GM21381 (cell line): Measurements from ENCODE around the gene ITPA.

ENCODE experiments used
- ATAC-seq: cut with Tn5 transposase; IDR thresholded peaks from one replicate; pipeline ENCODE4 v1.9.1; 2021; ENCODE audit warnings: mild to moderate bottlenecking, moderate library complexity; ENCODE audit not compliant: unreplicated experiment

The ITPA gene

DNA sequence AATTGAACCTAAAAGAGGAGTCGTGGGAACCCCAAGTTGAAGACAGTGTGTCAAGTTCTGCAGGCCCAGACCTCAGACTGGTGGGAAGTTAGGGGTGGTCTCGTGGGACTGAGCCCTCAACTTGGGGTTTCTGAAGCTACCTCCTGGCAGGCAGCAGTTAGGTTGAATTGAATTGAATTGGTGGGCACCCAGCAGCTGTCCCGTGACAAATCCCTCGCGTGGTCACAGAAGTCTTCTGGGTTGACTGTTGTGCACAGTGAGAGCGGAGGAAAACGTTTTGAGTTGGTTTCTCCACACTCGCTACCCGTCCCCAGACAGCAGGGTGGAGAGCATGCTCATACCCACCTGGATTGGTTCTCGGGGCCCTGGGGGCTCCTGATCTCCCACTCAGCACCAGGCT, 16.8 kb downstream of the ITPA start:
- ATAC-seq, result no peak

DNA sequence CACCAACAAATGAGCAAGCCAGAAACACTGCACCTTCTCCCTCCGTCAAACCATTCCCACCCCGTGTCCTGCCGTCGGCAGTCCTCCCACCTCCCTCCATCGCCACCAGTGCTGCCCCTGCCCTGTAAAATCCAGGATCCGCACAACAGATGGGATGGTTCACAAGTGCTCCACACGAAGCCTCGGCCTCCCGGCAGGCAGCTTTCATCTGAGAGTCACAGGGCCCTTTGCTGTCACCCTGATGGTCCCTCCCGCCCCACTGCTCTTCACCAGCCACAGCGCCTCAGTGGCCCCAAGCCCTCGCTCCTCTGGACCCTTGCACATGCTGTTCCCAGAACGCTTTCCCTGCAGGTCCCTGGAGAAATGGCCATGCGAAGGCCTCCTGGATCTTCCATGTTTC, 17.6 kb downstream of the ITPA start:
- no peak for ATAC-seq

DNA sequence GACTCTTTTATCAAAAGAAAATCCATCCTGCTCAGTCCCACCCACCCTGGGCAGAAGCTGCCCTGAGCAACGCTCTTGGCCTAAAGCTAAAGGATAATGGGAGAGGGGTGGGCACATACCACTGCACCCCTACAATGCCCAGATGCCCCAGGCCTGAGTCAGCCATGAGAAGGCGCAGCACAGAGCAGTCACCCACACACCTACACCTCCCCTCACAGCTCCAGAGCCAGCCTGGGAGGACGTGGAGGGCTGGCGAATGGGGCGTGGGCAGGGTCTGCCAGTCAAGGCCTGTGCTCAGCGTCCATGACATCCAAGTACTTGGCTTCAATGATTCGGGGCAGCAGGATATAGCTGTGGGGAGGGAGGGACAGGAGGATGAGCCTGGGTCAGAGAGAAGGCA, 18.2 kb downstream of the ITPA start:
- no peak for ATAC-seq

DNA sequence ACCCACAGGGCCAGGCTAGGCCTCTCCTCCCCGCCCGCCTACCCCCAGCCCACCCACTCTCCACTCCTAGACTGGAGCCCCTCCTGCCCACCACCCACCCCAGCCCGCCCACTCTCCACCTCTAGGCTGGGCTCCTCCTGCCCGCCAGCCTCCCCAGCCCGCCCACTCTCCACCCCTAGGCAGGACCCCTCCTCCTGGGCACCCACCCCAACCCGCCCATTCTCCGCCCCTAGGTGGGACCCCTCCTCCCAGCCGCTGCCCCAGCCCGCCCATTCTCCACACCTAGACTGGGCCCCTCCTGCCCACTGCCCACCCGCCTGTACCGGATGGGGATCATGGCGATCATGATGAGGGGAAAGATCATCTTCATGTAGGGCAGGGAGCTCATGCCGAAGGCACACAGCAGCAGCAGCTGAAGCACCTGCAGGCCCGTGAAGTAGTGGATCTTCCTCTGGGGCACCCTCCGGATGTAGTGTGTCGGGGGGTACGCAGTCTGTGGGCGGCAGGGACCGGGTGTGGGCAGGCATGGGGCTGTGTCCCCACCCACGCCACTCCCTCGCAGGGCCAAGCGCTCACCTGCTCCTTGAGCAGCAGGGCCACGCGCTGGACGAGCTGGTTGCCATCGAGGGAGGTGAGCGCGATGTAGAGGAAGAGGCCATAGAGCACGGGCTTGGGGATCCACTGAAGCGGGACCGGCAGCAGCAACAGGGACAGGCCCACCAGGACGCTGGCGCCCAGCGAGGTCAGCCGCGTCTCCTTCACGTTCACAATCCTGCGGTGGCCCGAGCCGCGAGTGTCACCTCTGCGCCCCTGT, 18.8 kb downstream of the ITPA start:
- ATAC-seq, result no peak

DNA sequence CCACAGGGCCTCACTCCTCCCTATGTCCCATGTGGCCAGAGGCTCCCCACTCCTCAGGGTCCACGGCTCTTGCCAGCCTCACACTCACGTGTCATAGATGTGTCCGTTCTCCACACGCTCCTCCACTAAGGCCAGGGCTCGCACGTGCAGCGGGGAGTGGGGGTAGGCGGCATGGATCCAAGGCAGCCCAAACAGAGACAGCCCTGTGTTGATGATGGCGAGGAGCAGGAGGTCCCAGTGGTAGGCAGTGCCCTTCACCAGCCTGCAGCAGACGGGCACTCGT, 19.4 kb downstream of the ITPA start:
- ATAC-seq, result no peak

DNA sequence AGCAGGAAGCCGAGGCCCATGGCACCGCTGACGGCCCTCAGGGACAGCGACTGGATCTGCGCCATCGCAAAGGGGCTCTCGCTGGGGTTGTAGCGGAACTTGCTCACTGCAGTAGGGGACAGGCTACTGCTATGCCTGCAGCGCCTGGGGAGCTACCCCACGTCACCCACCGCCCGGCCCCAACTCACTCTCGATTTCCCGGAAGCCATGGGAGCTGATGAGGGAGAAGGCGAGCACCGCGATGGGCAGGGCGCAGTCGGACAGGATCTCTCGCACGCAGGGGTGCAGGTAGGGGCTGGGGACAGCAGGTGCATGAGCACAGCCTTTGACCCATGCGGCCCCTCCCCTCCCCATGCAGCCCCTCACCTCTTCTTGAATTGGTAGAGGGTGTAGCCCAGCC, 19.9 kb downstream of the ITPA start:
- ATAC-seq, result no peak

DNA sequence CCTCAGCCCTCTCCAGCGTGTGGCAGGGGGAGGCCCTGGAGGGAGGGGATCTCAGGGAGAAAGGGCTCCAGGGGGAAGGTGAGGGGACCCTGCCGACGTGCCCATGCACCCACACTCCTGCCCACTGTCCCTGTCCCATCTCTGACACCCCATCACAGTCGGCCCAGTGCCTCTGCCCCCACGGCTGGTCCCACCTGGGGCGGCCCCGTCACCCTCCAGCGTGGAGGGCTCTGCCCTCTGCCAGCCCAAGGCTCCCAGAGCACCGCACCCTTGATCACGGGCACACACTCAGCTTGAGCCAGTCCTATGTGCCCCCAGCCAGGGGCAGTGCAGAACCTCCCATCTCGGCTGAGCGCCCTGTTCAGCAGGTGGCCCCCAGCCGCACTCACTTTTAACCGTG, 20.5 kb downstream of the ITPA start:
- ATAC-seq, result no peak

DNA sequence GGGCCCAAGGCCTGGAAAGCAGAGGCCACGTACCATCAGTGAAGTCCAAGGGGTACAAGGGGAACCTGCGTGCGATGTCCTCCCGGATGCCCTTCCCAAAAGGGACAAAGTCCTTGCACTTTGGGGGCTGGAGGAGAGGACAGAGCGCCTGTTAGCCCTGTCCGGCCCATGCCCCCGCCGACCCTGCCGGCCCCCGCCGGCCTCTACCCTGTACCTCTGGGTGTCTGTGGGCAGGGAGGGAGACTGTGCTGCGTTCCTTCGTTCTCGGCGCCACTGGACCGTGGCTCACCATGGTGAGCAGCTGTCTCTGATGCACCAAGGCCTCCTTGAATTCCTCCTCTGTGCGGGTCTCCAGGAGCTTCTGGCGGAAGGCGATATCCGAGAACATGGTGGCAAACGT, 21.8 kb downstream of the ITPA start:
- ATAC-seq, result no peak

DNA sequence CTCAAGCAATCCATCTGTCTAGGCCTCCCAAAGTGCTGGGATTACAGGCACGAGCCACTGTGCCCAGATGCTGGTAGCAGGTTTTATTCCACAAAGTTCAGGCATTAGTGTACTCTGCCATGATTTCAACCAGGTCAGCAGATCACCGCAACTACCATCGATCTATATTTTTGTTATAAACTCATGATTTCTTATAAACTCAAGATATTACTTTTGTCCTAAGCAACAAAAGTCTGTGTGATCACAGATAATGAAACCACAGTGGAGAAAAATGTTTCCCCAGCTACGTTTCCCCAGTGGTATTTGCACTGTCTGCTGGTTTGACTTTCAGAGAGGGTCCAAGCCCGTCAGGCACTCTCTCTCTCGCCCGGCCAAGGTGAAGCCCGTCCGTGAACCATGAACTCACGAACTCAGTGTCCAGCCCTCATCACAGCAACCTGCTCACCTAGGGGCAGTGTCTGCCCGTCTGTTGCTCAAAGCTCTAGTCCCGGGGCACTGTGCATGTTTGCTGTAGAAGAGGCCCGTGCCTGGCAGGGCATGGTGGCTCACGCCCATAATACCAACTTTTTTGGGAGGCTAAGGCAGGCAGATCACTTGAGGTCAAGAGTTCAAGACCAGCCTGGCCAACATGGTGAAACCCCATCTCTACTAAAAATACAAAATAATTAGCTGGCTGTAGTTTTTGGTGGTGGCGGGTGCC, 22.7 kb downstream of the ITPA start:
- no peak for ATAC-seq

DNA sequence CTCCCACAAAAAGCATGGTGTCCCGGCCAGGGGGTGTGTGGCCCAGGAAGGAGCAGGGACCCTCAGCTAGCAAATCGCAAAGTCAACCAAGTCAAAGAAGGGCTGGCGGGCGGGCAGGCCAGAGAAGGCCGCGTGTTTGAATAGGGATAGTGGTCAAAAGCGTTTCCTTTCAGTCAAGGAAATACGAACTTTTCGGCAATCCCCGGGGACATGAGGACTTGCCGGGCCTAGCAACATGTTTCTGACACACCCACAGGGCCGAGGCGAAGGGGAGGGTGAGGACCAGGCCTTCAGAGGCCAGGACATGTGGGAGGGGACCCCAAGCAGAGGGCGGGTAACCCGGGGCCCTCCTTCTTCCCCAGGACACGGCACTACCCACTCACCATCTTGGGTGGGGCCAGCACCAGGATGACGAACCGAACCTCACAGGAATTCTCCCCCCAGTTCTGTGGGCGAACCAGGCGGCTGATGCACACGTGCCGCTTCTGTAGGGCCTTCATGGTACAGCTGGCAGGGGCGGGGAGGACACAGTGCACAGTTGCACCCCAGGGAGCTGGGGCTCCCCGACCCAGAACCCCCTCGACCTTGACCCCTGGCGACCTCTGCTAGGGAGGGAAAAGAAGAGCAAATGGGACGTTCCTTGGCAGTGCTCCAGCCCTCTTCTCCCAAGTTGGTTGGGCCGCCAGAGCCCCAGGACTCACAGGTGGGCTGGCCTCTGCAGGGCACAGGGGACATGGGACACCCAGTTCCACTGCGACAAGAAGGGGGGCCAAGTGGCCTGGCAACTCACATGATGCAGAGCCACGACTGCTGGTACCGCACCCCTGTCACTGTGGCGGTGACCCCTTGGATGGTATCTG, 24.1 kb downstream of the ITPA start:
- ATAC-seq, result no peak

DNA sequence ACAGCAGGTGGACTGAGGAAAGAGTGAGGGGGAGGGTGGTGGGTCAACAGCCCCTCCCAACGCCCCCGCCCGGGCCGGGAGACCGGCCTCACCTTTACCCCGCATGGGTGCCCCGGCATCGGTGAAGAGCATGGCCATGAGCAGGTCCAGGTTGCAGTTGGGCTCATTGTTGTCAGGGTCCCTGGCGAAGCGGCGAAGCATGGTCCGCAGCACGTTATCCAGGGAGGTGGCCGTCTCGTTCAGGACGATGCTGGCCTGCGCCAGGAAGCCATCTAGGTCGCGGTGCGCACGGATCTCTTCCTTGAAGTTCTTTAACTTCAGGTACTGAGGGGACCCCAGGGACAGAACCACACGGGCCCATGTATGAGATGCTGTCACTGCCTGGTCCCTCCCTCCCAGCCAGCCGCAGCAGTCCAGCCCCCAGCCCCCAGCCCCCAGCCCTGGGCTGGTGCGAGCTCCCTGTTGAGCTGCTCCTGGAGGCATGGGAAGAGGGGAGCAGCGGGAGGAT, 24.7 kb downstream of the ITPA start:
- no peak for ATAC-seq

DNA sequence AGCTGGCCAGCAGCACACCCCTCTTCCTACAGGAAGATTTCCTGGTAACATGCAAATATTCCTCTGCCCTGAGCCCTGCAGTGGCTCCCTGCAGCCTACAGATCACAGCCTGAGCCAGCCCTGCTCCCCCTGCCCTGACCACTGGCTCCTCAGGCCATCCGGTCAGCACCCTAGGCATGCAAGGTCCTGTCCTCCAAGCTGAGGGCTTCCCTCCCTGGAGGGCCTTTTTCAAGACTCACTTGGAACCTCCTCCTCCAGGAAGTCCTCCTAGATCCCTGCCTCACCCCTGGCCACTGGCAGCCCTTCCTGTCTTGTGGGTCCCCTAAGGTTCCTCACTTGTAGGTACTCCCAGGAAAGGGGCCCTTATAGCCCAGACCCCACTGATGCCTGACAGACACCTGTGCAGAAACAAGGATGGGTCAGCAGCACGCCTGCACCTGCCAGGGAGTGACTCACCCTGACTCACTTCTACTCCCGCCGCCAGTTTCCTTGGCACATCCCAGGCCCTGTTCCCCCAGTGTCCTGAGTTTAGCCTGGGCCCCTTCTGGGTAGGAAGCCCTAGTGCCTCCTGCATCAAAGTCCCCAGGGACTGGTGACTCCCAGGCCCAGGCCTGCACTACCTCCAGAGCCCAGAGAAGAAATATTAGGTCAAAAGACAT, 26.5 kb downstream of the ITPA start:
- ATAC-seq, result no peak

DNA sequence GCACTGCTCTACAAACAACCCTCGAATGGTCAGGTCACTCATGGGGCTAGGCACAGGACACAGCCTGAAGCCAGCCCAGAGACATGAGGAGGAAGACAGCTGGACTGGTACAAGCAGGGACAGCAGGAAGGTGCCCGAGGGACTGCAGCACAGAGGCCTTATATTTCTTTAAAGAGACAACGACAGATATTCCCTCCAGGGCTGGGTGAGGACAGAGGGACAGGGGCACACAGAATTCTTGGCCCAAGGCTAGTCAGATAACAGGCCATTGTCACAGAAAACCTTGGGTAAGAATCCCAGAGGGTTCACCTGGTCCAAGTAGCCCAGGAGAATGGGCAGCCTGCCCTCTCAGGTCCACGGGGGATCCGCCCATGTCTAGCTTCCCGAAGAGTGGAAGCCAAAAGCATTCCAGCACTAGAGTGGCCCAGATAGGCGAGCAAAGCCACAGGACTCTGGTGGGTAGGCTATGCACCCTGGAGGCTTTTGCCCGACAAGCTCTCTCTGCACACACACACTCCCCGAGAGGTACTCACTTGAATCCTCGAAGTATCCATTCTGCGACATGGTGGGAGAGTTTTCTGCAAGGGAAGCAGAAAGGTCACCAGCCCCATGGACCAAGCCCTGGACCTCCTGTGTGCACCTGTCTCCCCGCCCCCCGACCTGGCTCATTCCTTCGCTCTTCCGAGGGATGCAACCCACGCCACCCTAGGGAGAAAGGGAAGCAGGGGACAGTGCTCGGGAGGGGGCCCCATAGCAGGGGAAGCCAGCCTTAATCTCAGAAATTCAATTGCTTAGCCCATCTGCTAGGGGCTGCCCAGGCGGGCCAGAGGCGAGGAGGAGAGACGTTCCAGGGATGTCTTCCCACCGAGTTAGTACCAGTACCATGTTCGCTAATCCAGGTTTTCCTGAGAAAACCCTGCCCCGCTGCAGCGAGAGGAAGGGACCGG, 28.0 kb downstream of the ITPA start:
- no peak for ATAC-seq

DNA sequence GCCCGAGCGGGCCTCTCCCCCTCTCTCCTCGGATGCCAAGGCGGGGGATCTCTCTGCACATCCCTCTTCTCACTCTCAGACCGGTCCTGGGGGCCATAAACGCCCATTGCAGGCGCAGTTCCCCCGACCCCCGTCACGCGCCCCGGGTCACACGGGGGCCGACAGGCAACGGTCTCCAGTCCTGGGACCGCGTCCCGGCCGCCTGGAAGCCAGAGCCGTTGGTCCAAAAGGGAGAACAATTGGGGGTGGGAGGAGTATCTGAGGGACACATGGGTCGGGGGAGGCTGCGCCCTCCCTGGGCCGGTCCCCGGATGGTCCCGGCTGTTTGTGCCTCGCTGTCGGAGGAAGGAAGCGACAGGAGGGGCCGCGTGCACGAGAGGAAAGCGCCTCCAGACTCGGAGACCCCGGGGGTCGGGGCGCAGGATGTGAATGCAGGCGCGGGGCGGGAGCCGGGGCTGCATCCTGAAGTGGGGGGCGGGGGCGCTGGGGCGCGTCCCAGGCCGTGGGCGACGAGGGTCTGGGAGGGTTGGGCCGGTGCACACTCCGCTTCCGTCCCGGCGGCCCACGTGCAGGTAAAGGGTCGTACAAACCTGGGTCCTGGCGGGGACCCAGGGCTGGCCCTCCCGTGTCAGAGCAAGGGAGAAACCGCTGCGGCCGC, 28.8 kb downstream of the ITPA start:
- no peak for ATAC-seq

DNA sequence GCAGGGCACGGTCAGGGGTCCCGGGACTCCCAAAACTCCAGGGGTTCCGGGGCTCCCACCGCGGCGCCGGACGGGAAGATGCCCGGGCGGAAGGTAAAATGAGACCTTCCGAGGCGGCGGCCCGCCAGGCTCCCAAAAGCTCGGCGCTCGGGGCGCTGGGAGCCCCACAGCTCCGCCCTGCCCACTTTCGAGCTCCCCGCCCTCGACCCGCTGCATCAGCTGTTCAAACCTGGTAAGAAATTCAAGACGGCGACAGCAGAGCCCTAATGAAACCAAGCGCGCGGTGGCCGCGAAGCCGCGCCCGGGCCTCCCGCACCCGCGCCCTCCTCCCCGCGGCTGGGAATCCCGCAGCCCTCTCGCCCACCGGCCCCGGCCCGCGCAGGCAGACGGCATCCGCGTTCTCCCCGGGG, 29.3 kb downstream of the ITPA start:
- peak; percentile 35 for ATAC-seq

DNA sequence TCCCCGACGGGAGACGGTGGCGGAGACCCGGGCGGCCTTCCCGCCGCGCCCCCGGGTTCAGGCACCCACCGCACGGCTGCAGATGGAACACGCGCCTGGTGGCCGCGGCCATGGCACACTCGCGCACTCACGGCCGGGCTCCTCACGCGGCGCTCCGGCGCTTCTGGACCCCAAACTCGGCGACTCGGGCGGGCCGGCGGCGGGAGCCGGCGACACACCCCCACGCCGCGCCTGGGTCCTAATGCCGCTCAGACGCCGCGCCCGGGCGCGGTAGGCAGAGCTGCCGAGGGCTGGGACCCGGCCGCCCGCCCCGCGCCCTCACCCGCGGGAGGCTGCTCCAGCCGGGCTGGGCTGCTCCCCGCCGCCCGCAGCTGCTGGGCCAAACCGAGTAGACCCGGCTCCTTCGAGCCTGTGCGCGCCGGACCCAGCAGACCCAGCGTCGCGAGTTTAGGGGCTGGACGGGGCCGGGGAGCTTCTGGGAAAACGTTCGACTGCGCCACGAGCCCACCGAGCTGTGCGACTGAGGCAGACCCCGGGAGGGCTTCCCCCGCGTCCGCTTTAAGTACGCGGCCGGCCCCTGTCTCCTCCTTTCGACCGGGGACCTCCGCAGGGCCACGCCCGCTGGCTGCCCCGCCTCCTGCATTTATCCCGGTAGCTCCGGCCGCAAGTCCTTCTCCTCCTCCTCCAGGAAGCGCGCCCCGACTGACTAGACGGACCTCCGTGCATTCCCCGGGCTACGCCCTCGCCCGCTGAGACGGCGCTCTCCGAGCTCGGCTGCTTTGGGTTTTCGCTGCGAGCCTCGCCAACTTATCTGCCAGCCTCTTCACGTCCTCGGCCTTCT, 29.9 kb downstream of the ITPA start, which contains the start of gene SLC4A11:
SLC4A11 (minus strand) TSS at position 165 of the 841 bp plus-strand sequence; CDS start at position 112, 53 bp downstream.
- ATAC-seq, result peak; percentile 63

DNA sequence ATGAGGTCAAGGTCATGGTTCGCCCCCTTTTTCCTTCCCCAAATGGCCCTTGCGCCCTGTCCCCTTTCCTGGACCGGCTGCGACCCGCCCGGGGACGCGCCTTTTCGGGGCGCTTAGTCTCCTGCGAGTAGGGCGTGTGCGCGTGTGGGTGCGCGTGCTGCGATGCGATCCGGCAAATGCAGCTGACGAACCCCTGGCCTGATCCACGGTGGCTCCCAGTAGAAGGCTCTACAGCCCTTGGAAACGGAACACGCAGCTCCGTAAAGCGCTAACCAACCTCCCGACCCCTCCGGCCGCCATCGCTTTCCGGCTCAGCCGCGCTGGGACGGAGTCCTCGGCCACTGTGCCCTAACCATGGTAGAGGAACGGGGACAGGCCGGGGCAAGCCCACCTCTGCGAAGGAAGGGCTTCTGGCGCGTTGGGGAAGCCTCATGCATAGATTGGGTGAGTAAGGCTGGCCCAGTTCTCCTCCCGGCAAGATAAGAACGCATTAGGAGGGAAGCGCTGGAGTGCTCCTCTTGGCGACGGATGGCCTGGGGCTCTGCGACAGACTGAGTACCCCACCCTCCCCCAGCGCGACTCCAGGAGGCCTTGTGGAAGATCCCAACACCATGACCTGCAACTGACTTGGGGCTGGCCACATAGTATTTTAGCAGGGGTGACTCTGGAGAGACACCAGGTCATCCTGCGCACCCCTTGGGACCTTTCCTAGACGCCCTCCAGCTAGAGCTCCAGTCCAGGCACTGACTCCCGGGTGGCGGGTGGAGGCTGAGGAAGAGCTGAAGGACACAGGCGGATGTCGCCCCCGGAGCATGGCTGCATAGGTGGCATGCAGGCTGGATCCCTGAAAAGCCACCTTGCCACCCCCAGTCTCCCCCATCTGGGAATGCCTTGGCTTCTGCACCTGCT, 30.8 kb downstream of the ITPA start:
- ATAC-seq, result no peak
